ENCODE data around the gene PHF24.
A peak's percentile ranks its signal among the peaks of the same experiment; 100 is the strongest.

The PHF24 gene

DNA sequence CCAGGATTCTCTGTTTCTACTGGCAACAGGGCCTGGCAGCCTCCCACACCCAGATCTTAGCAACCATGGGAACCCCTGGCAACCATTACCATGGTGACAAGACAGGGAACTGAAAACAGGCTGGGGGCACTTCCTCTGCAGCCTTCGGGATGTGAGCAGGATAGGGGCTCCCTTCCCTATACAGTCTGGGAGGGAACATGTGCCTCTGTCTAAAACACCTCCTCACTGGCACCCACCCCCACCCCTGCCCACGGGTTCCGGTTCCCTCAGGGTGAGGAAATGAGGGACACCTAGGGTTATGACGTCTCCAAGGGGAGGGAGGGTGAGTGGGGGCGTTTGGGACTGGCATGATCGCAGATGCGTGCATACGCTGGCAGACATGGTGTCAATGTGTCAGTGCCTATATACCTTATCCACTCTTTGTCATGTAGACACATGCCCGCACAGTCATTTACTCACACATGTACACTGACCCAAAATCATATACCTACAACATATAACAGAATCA is 28.5 kb downstream of the PHF24 start:
- Histone ChIP-seq H4K91ac (ENCODE audit: low read depth, low read length) (no peak overlapping the region), H3K79me1 (ENCODE audit: low read length) (peaks cover 6% of the 10 kb centered on the region), H3K36me3 (ENCODE audit: control insufficient read depth in 1 of 2, insufficient read depth in 2 of 2, low read length in 2 of 2) (no peaks in the 10 kb centered on the region), H3K4me3 (ENCODE audit: low read depth, low read length) (no peak overlapping the region), H4K12ac (ENCODE audit: low read depth, low read length) (no peak overlapping the region), H2AK5ac (ENCODE audit: low read length) (no peak overlapping the region), H3K4me1 (ENCODE audit: control insufficient read depth in 1 of 2, insufficient read depth in 2 of 2, low read length in 2 of 2) (peaks cover 3 to 16% of the 10 kb centered on the region in 2 experiments), H2BK5ac (ENCODE audit: low read depth, low read length, poor library complexity) (no peak overlapping the region), H3K4me2 (ENCODE audit: low read length) (no peak overlapping the region), H3K27me3 (ENCODE audit: insufficient read depth, low read length) (no peaks in the 10 kb centered on the region), H3K18ac (ENCODE audit: low read length) (no peak overlapping the region), H3K9me3 (ENCODE audit: insufficient read depth, low read depth, low read length) (peaks cover 3% of the 10 kb centered on the region), H3K79me2 (ENCODE audit: control insufficient read depth, insufficient read depth, low read length, poor library complexity) (peaks cover 2% of the 10 kb centered on the region), H3K27ac (ENCODE audit: low read depth, low read length) (no peak overlapping the region), H3K9ac (ENCODE audit: low read length) (no peak overlapping the region), H2BK120ac (ENCODE audit: insufficient read depth, low read length, poor library complexity) (no peak overlapping the region), H2BK12ac (ENCODE audit: low read length) (no peak overlapping the region), H3K23ac (ENCODE audit: low read length) (no peak overlapping the region), H4K8ac (ENCODE audit: low read depth, low read length) (no peak overlapping the region), H2AFZ (ENCODE audit: insufficient read depth, low read length, poor library complexity) (no peak overlapping the region), H3K14ac (ENCODE audit: low read length) (no peak overlapping the region), H3K4ac (ENCODE audit: low read depth, low read length) (no peak overlapping the region)
- peak in 1 of 2 donors; percentile 42 for DNase-seq
- whole genome bisulfite sequencing (ENCODE audit: extremely low coverage, insufficient coverage, insufficient read length): no CpG with 5 or more reads among the region's 9 CpGs

DNA sequence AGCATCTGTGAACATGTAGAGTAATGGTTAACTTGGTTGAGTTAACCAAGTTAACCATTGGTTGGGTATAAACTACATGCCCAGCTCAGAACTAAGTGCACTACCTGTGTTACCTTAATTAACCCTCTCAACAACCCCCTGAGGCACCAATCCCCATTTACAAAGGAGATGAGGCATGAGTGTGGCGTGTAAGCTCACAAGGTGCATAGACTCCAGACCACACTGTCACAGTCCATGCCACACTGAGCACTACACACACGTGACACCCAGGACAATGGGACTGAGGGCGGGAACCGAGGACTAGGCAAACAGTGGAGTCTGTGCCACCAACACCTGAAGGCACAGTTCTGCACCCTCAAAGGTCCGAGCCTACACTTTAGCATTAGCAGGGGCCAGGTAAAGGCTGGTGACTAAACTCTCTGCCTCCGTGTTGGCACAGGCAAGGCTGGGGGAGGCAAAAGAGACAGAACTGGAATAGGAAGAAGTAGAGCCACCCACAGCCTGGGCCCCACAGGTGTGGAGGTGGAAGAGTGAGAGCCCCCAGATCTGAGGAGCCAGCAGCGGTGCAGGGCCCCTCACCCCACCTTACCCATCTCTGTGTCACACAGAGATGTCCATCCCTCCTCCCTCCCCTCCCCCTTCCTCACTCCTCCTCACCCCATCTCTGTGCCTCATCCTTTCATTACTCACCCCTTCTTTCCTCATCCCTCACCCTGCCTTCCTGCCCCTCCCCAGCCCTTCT is 29.2 kb downstream of the PHF24 start:
- no peak overlapping the region for H3K23ac ChIP-seq (ENCODE audit: low read length)
- peaks cover 11 to 24% of the 10 kb centered on the region in 2 experiments for H3K4me1 ChIP-seq (ENCODE audit: control insufficient read depth in 1 of 2, insufficient read depth in 2 of 2, low read length in 2 of 2)
- H3K14ac ChIP-seq (ENCODE audit: low read length): no peak overlapping the region
- H3K79me1 ChIP-seq (ENCODE audit: low read length): peaks cover 6% of the 10 kb centered on the region
- H3K18ac ChIP-seq (ENCODE audit: low read length): no peak overlapping the region
- no CpG with 5 or more reads among the region's 7 CpGs for WGBS (ENCODE audit: extremely low coverage, insufficient coverage, insufficient read length)
- H2AFZ ChIP-seq (ENCODE audit: insufficient read depth, low read length, poor library complexity): no peak overlapping the region
- H4K8ac ChIP-seq (ENCODE audit: low read depth, low read length): no peak overlapping the region
- H2AK5ac ChIP-seq (ENCODE audit: low read length): no peak overlapping the region
- H3K9ac ChIP-seq (ENCODE audit: low read length): no peak overlapping the region
- H3K79me2 ChIP-seq (ENCODE audit: control insufficient read depth, insufficient read depth, low read length, poor library complexity): peaks cover 2% of the 10 kb centered on the region
- no peak overlapping the region for H3K4me2 ChIP-seq (ENCODE audit: low read length)
- no peak overlapping the region for H3K4me3 ChIP-seq (ENCODE audit: low read depth, low read length)
- no peaks in the 10 kb centered on the region for H3K36me3 ChIP-seq (ENCODE audit: control insufficient read depth in 1 of 2, insufficient read depth in 2 of 2, low read length in 2 of 2)
- H3K27me3 ChIP-seq (ENCODE audit: insufficient read depth, low read length): no peaks in the 10 kb centered on the region
- H2BK5ac ChIP-seq (ENCODE audit: low read depth, low read length, poor library complexity): no peak overlapping the region
- no peak overlapping the region for H3K4ac ChIP-seq (ENCODE audit: low read depth, low read length)
- no peak for DNase-seq
- no peak overlapping the region for H2BK120ac ChIP-seq (ENCODE audit: insufficient read depth, low read length, poor library complexity)
- peaks cover 3% of the 10 kb centered on the region for H3K9me3 ChIP-seq (ENCODE audit: insufficient read depth, low read depth, low read length)
- H4K91ac ChIP-seq (ENCODE audit: low read depth, low read length): no peak overlapping the region
- no peak overlapping the region for H2BK12ac ChIP-seq (ENCODE audit: low read length)
- H3K27ac ChIP-seq (ENCODE audit: low read depth, low read length): no peak overlapping the region
- H4K12ac ChIP-seq (ENCODE audit: low read depth, low read length): no peak overlapping the region

DNA sequence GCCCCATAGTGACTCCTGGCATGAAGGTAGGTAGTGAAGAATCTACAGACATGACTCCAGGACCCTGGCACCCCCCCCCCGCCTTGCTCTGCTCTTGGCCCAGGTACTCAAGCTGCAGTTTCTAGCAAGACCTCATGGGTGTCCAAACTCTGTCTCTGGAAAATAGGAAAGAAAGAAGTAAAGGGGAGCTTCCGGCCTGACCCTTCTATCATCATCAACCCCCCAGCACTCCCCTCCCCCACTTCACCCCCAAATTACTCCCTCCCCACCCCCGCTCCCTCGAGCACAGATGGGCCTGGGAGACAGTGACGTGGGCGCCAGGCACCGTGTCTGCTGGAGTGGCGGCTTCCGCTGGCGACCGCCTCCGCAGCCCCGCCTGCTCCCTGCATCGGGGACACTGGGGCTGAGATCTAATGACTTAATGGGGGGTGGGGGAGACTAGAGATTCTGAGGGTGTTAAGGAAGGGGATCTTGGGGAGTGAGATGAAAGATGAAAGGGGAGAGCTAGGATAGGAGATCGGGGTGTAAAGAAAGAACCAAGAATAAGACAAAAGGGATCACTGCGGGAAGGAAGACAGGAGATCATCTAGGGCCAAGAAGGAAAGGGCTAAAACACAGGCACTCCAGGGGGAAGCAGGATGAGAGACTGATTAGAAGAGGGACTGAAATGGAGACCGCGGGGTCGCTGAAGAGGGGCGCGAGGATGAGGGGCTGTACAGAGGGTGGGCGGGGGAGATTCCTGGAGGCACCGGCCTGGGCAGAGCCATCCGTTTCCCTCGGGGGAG is 30.3 kb downstream of the PHF24 start:
- no peak overlapping the region for H3K9ac ChIP-seq (ENCODE audit: low read length)
- no peak overlapping the region for H2AFZ ChIP-seq (ENCODE audit: insufficient read depth, low read length, poor library complexity)
- DNase-seq: no peak
- peaks cover 11% of the 10 kb centered on the region for H3K79me1 ChIP-seq (ENCODE audit: low read length)
- no peak overlapping the region for H3K4ac ChIP-seq (ENCODE audit: low read depth, low read length)
- H2AK5ac ChIP-seq (ENCODE audit: low read length): no peak overlapping the region
- no peak overlapping the region for H3K18ac ChIP-seq (ENCODE audit: low read length)
- peak overlapping the region; percentile 85 for H3K4me2 ChIP-seq (ENCODE audit: low read length)
- peak overlapping the region; percentile 62 for H3K4me3 ChIP-seq (ENCODE audit: low read depth, low read length)
- peaks cover 0 to 2% of the 10 kb centered on the region in 2 experiments for H3K36me3 ChIP-seq (ENCODE audit: control insufficient read depth in 1 of 2, insufficient read depth in 2 of 2, low read length in 2 of 2)
- H3K79me2 ChIP-seq (ENCODE audit: control insufficient read depth, insufficient read depth, low read length, poor library complexity): peaks cover 3% of the 10 kb centered on the region
- no peak overlapping the region for H3K27ac ChIP-seq (ENCODE audit: low read depth, low read length)
- peak overlapping the region; percentile 8 for H4K8ac ChIP-seq (ENCODE audit: low read depth, low read length)
- H3K9me3 ChIP-seq (ENCODE audit: insufficient read depth, low read depth, low read length): peaks cover 3% of the 10 kb centered on the region
- H3K27me3 ChIP-seq (ENCODE audit: insufficient read depth, low read length): no peaks in the 10 kb centered on the region
- no CpG with 5 or more reads among the region's 25 CpGs for WGBS (ENCODE audit: extremely low coverage, insufficient coverage, insufficient read length)
- no peak overlapping the region for H2BK5ac ChIP-seq (ENCODE audit: low read depth, low read length, poor library complexity)
- H4K12ac ChIP-seq (ENCODE audit: low read depth, low read length): peak overlapping the region; percentile 22
- no peak overlapping the region for H3K23ac ChIP-seq (ENCODE audit: low read length)
- H2BK12ac ChIP-seq (ENCODE audit: low read length): no peak overlapping the region
- peaks cover 20 to 33% of the 10 kb centered on the region in 2 experiments for H3K4me1 ChIP-seq (ENCODE audit: control insufficient read depth in 1 of 2, insufficient read depth in 2 of 2, low read length in 2 of 2)
- H2BK120ac ChIP-seq (ENCODE audit: insufficient read depth, low read length, poor library complexity): no peak overlapping the region
- peak overlapping the region; percentile 0 for H4K91ac ChIP-seq (ENCODE audit: low read depth, low read length)
- no peak overlapping the region for H3K14ac ChIP-seq (ENCODE audit: low read length)

DNA sequence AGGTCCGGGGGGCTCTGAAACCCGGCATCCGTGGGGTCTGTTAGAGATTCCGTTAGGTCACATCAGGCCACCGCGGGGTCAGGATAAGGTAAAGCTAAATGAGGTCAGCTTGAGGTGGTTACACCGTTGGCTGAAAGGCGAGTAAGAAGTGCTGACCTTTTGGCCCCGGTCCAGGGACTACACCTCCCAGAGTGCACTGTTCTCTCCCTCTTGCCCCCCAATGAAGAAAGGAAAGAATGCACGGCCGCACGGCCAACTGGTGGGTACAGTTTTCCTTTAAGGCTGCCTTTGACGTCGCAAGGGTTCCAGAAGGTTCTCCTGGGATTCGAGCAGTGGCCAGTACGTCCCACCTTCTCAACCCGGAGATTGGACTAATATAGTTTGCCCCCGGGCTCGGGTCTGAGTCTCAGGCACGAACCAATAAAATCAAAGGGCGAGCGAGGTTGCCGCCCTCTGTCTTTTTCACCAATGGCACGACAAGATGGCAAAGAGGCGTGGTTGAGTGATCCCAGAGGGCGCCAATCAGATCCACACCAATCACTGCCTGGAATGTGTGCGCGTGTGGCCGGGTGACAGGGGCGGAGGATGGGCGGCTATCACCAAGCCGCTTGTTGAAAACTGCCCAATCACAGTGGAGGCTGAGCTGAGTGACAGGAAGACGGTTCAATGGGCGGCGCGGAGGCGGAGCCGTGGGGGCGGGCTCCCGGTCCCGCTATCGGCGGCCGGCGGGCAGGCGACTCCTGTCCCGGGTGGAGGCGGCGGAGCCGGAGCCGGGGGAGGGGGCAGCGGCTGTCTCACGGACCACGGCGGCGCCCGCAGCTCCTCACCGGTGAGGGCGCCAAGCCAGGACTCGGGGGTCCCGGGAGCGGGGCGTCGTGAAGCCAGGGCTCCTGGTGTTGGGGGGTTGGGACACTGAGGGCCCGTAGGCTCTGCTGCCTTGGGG is 31.2 kb downstream of the PHF24 start, which contains the start of gene DNAJB5:
TSS of gene DNAJB5 (plus strand) at position 743 of the 943 bp plus-strand sequence. CDS start 886 bp downstream, outside the sequence.
- peak within 1 kb of the TSS; percentile 83 for H3K9ac ChIP-seq (ENCODE audit: low read length)
- peak within 1 kb of the TSS; percentile 78 for H2BK120ac ChIP-seq (ENCODE audit: insufficient read depth, low read length, poor library complexity)
- DNase-seq: peak; percentile 96 to 98
- H3K79me1 ChIP-seq (ENCODE audit: low read length): peaks cover 11% of the 10 kb centered on the region
- H3K23ac ChIP-seq (ENCODE audit: low read length): no peak within 1 kb of the TSS
- H3K79me2 ChIP-seq (ENCODE audit: control insufficient read depth, insufficient read depth, low read length, poor library complexity): peaks cover 3% of the 10 kb centered on the region
- no CpG with 5 or more reads among the region's 65 CpGs for WGBS (ENCODE audit: extremely low coverage, insufficient coverage, insufficient read length)
- H2BK5ac ChIP-seq (ENCODE audit: low read depth, low read length, poor library complexity): peak within 1 kb of the TSS; percentile 68
- H3K18ac ChIP-seq (ENCODE audit: low read length): peak within 1 kb of the TSS; percentile 64
- peak within 1 kb of the TSS; percentile 85 for H3K4me2 ChIP-seq (ENCODE audit: low read length)
- H2BK12ac ChIP-seq (ENCODE audit: low read length): peak within 1 kb of the TSS; percentile 29
- peak within 1 kb of the TSS; percentile 71 for H3K14ac ChIP-seq (ENCODE audit: low read length)
- H3K4me1 ChIP-seq (ENCODE audit: control insufficient read depth in 1 of 2, insufficient read depth in 2 of 2, low read length in 2 of 2): peaks cover 24 to 37% of the 10 kb centered on the region in 2 experiments
- H3K4ac ChIP-seq (ENCODE audit: low read depth, low read length): peak within 1 kb of the TSS; percentile 47
- peaks cover 3% of the 10 kb centered on the region for H3K9me3 ChIP-seq (ENCODE audit: insufficient read depth, low read depth, low read length)
- H3K27ac ChIP-seq (ENCODE audit: low read depth, low read length): peak within 1 kb of the TSS; percentile 57
- peaks cover 0 to 6% of the 10 kb centered on the region in 2 experiments for H3K36me3 ChIP-seq (ENCODE audit: control insufficient read depth in 1 of 2, insufficient read depth in 2 of 2, low read length in 2 of 2)
- peak within 1 kb of the TSS; percentile 50 for H2AK5ac ChIP-seq (ENCODE audit: low read length)
- peak within 1 kb of the TSS; percentile 91 for H4K91ac ChIP-seq (ENCODE audit: low read depth, low read length)
- H2AFZ ChIP-seq (ENCODE audit: insufficient read depth, low read length, poor library complexity): peak within 1 kb of the TSS; percentile 56
- H4K8ac ChIP-seq (ENCODE audit: low read depth, low read length): peak within 1 kb of the TSS; percentile 87
- no peaks in the 10 kb centered on the region for H3K27me3 ChIP-seq (ENCODE audit: insufficient read depth, low read length)
- H3K4me3 ChIP-seq (ENCODE audit: low read depth, low read length): peak within 1 kb of the TSS; percentile 90
- H4K12ac ChIP-seq (ENCODE audit: low read depth, low read length): peak within 1 kb of the TSS; percentile 70

Measured in trophoblast cell (in vitro differentiated cells and primary cell).